IMR-90 (cell line): Measurements from ENCODE around the gene FNDC3B. TPM values are rescaled to one million over a fixed set of nuclear protein-coding genes. Genes with fewer than 3 reads are reported as not detected.

Experiments used
- ATAC-seq: fragments of 200-7000 bp; cut with Tn5 transposase; 2 replicates; pipeline ENCODE4 v1.9.1; 2020; ENCODE audit warnings: low read depth, mild to moderate bottlenecking, moderate library complexity
- BruUV-seq: library from RNA; stranded (reverse); fragments of 400-500 nt; replicated peaks from 2 replicates; lab custom pipeline; 2021; lab: Mats Ljungman, UMichigan
- CTCF ChIA-PET: fragments of 300-600 bp; formaldehyde crosslinking; extraction: SDS; loops from one replicate; lab custom pipeline; 2021; ENCODE audit warnings: antibody characterized with exemption; lab: Yijun Ruan, JAX
- POLR2A ChIA-PET: fragments of 300-600 bp; sonication (Branson Sonifier 250); formaldehyde crosslinking; loops from one replicate; lab custom pipeline; 2022; ENCODE audit warnings: antibody characterized with exemption; ENCODE audit not compliant: unreplicated experiment; lab: Charles Lee
- DNase-seq: peaks from one replicate; pipeline ENCODE4 v3.0.0; 2013
- H2AFZ ChIP-seq: replicated peaks from 2 replicates; pipeline ENCODE3; 2013; ENCODE audit warnings: low read length, mild to moderate bottlenecking; ENCODE audit not compliant: poor library complexity
- H2AK5ac ChIP-seq: 2 replicates; pipeline ENCODE4 v1.6.1; 2013; ENCODE audit warnings: low read depth, low read length, inconsistent platforms
- H2AK9ac ChIP-seq: replicated peaks from 2 replicates; pipeline ENCODE3; 2013; ENCODE audit warnings: mild to moderate bottlenecking, low read depth, low read length, moderate library complexity; ENCODE audit not compliant: poor library complexity
- H2BK120ac ChIP-seq: 2 replicates; pipeline ENCODE4 v1.6.1; 2013; ENCODE audit warnings: low read depth, low read length, inconsistent platforms
- H2BK15ac ChIP-seq: 3 replicates; pipeline ENCODE4 v1.6.1; 2013; ENCODE audit warnings: low read depth, low read length, inconsistent platforms
- H2BK20ac ChIP-seq: 2 replicates; pipeline ENCODE4 v1.6.1; 2013; ENCODE audit warnings: low read depth, mild to moderate bottlenecking, inconsistent platforms, low read length, moderate library complexity
- H2BK5ac ChIP-seq: 2 replicates; pipeline ENCODE4 v1.6.1; 2013; ENCODE audit warnings: mild to moderate bottlenecking, low read depth, low read length, inconsistent platforms; ENCODE audit not compliant: poor library complexity, severe bottlenecking
- H3K14ac ChIP-seq: replicated peaks from 2 replicates; pipeline ENCODE4 v1.6.1; 2013; ENCODE audit warnings: low read depth, low read length, inconsistent platforms
- H3K18ac ChIP-seq: 2 replicates; pipeline ENCODE4 v1.6.1; 2013; ENCODE audit warnings: low read depth, low read length, control low read depth
- H3K23ac ChIP-seq: 2 replicates; pipeline ENCODE4 v1.6.1; 2013; ENCODE audit warnings: low read depth, low read length, inconsistent platforms
- H3K27ac ChIP-seq: 2 replicates; pipeline ENCODE4 v1.5.1; 2013; ENCODE audit warnings: mild to moderate bottlenecking, control low read depth, low read length; ENCODE audit not compliant: insufficient read depth
- H3K27me3 ChIP-seq: 2 replicates; pipeline ENCODE4 v1.6.1; 2013; ENCODE audit warnings: low read length; ENCODE audit not compliant: control insufficient read depth, insufficient read depth
- H3K36me3 ChIP-seq: 2 replicates; pipeline ENCODE4 v1.6.1; 2013; ENCODE audit warnings: low read length, mixed read lengths; ENCODE audit not compliant: control insufficient read depth, insufficient read depth
- H3K4ac ChIP-seq: 2 replicates; pipeline ENCODE4 v1.6.1; 2013; ENCODE audit warnings: low read depth, low read length, inconsistent platforms
- H3K4me1 ChIP-seq: 2 replicates; pipeline ENCODE4 v1.6.1; 2013; ENCODE audit warnings: low read length, mixed read lengths; ENCODE audit not compliant: control insufficient read depth, insufficient read depth
- H3K4me2 ChIP-seq: 2 replicates; pipeline ENCODE4 v1.6.1; 2013; ENCODE audit warnings: low read depth, mild to moderate bottlenecking, control low read depth, low read length, moderate library complexity
- H3K4me3 ChIP-seq: 2 replicates; pipeline ENCODE4 v1.5.1; 2013; ENCODE audit warnings: low read depth, mild to moderate bottlenecking, control low read depth, low read length, moderate library complexity; ENCODE audit not compliant: insufficient read depth
- H3K56ac ChIP-seq: 2 replicates; pipeline ENCODE4 v1.6.1; 2013; ENCODE audit warnings: low read length, inconsistent platforms; ENCODE audit not compliant: insufficient read depth; ENCODE audit errors: extremely low read depth
- H3K79me1 ChIP-seq, 2 experiments: 2 replicates each; pipeline ENCODE4 v1.6.1; 2013; ENCODE audit warnings: low read length in 2 of 2, inconsistent platforms in 1 of 2, low read depth in 1 of 2
- H3K9ac ChIP-seq: 2 replicates; pipeline ENCODE4 v1.6.1; 2013; ENCODE audit warnings: low read depth, low read length, control low read depth
- H3K9me1 ChIP-seq: 2 replicates; pipeline ENCODE4 v1.6.1; 2013; ENCODE audit warnings: low read length, inconsistent platforms; ENCODE audit not compliant: insufficient read depth
- H3K9me3 ChIP-seq: 2 replicates; pipeline ENCODE4 v1.6.1; 2013; ENCODE audit warnings: low read length; ENCODE audit not compliant: control insufficient read depth, insufficient read depth
- H4K20me1 ChIP-seq: 2 replicates; pipeline ENCODE4 v1.6.1; 2013; ENCODE audit warnings: low read length, inconsistent platforms; ENCODE audit not compliant: insufficient read depth
- H4K5ac ChIP-seq: 2 replicates; pipeline ENCODE4 v1.6.1; 2013; ENCODE audit warnings: mild to moderate bottlenecking, low read depth, low read length, control low read depth
- H4K8ac ChIP-seq, 2 experiments: 2 replicates each; pipeline ENCODE4 v1.6.1; 2013; ENCODE audit warnings: low read depth in 2 of 2, low read length in 2 of 2, control low read depth in 1 of 2, inconsistent platforms in 1 of 2
- H4K91ac ChIP-seq: 2 replicates; pipeline ENCODE4 v1.6.1; 2013; ENCODE audit warnings: low read depth, low read length, inconsistent platforms; ENCODE audit not compliant: insufficient read depth
- BHLHE40 ChIP-seq: fragments of 150-350 bp; IDR thresholded peaks from 2 replicates; pipeline ENCODE4 v1.6.1; 2016; ENCODE audit warnings: mild to moderate bottlenecking, low read depth, low read length
- CEBPB ChIP-seq: IDR thresholded peaks from 2 replicates; pipeline ENCODE4 v1.6.1; 2012; ENCODE audit warnings: low read depth, low read length, improper control_type of control experiment
- CHD1 ChIP-seq: IDR thresholded peaks from 2 replicates; pipeline ENCODE4 v1.6.1; 2012; ENCODE audit warnings: low read depth, low read length, improper control_type of control experiment
- FOS ChIP-seq: fragments of 150-350 bp; IDR thresholded peaks from 2 replicates; pipeline ENCODE4 v1.6.1; 2016; ENCODE audit warnings: low read depth, low read length
- MAFK ChIP-seq: IDR thresholded peaks from 2 replicates; pipeline ENCODE4 v1.6.1; 2012; ENCODE audit warnings: low read depth, low read length, improper control_type of control experiment
- MAZ ChIP-seq: IDR thresholded peaks from 2 replicates; pipeline ENCODE4 v1.6.1; 2012; ENCODE audit warnings: low read depth, mild to moderate bottlenecking, low read length, improper control_type of control experiment, moderate library complexity, borderline replicate concordance
- MXI1 ChIP-seq: IDR thresholded peaks from 2 replicates; pipeline ENCODE4 v1.6.1; 2012; ENCODE audit warnings: low read depth, mild to moderate bottlenecking, low read length, moderate library complexity, borderline replicate concordance
- NFE2L2 ChIP-seq: fragments of 150-350 bp; IDR thresholded peaks from 2 replicates; pipeline ENCODE4 v1.6.1; 2016; ENCODE audit warnings: low read depth, mild to moderate bottlenecking, low read length
- POLR2A ChIP-seq: IDR thresholded peaks from 2 replicates; pipeline ENCODE4 v1.6.1; 2012; ENCODE audit warnings: mild to moderate bottlenecking, low read depth, low read length
- RAD21 ChIP-seq: IDR thresholded peaks from 2 replicates; pipeline ENCODE4 v1.6.1; 2012; ENCODE audit warnings: low read length, improper control_type of control experiment
- RCOR1 ChIP-seq: IDR thresholded peaks from 2 replicates; pipeline ENCODE4 v1.6.1; 2012; ENCODE audit warnings: mild to moderate bottlenecking, low read length, improper control_type of control experiment; ENCODE audit not compliant: insufficient replicate concordance
- RFX5 ChIP-seq: IDR thresholded peaks from 2 replicates; pipeline ENCODE4 v1.8.0; 2012; ENCODE audit warnings: low read depth, mild to moderate bottlenecking, low read length, moderate library complexity
- WGBS, 2 experiments: methylation state at CpG; one replicate each; pipeline versions ENCODE4 v1.1.5 to v1.1.7; 2013; ENCODE audit warnings: missing lambda C conversion rate in 2 of 2; ENCODE audit not compliant: insufficient read length in 1 of 2; ENCODE audit errors: extremely low coverage in 2 of 2; 5-methylcytosine and 5-hydroxymethylcytosine counted together
- dilution Hi-C: fragments of 300-500 bp; cut with HindIII; formaldehyde crosslinking; loops from one replicate; pipeline ENCODE4 v1.14.3; 2018; ENCODE audit warnings: low sequenced_read_pairs; ENCODE audit not compliant: unreplicated experiment
- in situ Hi-C: fragments of 300-500 bp; cut with MboI; formaldehyde crosslinking; loops from 3 replicates; pipeline ENCODE4 v1.14.3; 2019; ENCODE audit warnings: low sequenced_read_pairs, inconsistent platforms, mixed read lengths
- intact Hi-C: fragments of 100-400 bp; cut with micrococcal nuclease; formaldehyde crosslinking; loops from 2 replicates; pipeline ENCODE4 v1.10.0; 2022
- polyA plus RNA-seq, 3 experiments: library from polyadenylated mRNA; depleted of rRNA; stranded (reverse); fragments of >200 nt; gene quantifications; 2 replicates each; pipeline ENCODE4 v1.2.3, GENCODE V29; 2012; ENCODE audit warnings: low replicate concordance in 1 of 3
- total RNA-seq: library from RNA; depleted of rRNA; stranded (reverse); fragments of >200 nt; gene quantifications from 2 replicates; pipeline ENCODE4 v1.2.3, GENCODE V29; 2012
- TF ChIP-seq, protein P1 (sequence below): fragments of 150-350 bp; IDR thresholded peaks from 2 replicates; pipeline ENCODE4 v1.6.1; 2016; ENCODE audit warnings: low read depth, mild to moderate bottlenecking, low read length, moderate library complexity, borderline replicate concordance
- TF ChIP-seq, protein P2 (sequence below): conservative IDR thresholded peaks from 2 replicates; pipeline ENCODE4 v1.5.1; 2012; ENCODE audit warnings: mild to moderate bottlenecking, low read depth, low read length, improper control_type of control experiment
- TF ChIP-seq, protein P3 (sequence below): fragments of 150-350 bp; IDR thresholded peaks from 2 replicates; pipeline ENCODE4 v1.6.1; 2017; ENCODE audit warnings: mild to moderate bottlenecking, antibody characterized with exemption, low read length, low read depth

FNDC3B gene
- total and polyA plus RNA-seq, 2 of the 4 experiments (the other 2 are of a cell fraction), result 23.9 to 150 TPM

DNA sequence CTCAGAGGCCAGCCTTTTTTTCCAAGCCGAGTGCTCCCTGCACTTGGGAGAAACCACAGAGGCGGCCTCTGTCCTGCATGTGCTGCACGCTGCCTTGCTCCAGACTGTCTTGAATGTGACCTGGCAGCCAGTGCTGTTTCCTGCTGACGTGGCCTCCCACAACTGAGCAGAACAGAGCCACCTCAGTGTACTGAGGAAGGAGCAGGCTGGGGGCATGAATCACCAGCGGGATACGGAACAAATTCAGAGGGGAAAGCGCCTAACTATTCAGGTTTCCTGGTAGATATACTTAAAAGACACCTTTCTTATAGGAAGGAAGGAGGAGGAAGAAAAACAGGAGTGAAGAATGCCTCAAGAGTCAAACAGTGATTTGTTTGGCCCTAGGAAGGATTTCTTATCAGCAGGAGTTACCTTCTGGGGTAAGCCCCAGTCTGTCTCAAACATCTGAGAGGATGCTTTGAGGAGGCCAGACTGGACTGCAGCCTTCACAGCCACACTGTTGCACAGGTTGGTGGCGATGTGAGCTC is 114.0 kb downstream of the FNDC3B start:
- H2BK120ac ChIP-seq, result peak overlapping the region; percentile 80
- peak overlapping the region; percentile 83 for H2BK20ac ChIP-seq
- ATAC-seq (peak; percentile 97), DNase-seq (peak; percentile 99)
- ChIA-PET CTCF (no interaction called here), POLR2A (no interaction called here)
- H2BK15ac ChIP-seq, result peak overlapping the region; percentile 64; the same call in 1 of the 3 replicates
- peaks cover 22% of the 10 kb centered on the region for H3K9me1 ChIP-seq
- dilution Hi-C loops, result no loop called here
- peak overlapping the region; percentile 76 for H3K56ac ChIP-seq
- H3K36me3 ChIP-seq, result 0 out of 2 replicates have a peak, but pooled peaks cover 1% of the 10 kb centered on the region
- peaks cover 68% of the 10 kb centered on the region for H4K20me1 ChIP-seq
- H3K9ac ChIP-seq, result peak overlapping the region; percentile 32
- peak overlapping the region; percentile 75 for H3K27ac ChIP-seq
- peak overlapping the region; percentile 74 for H3K4me2 ChIP-seq
- H4K91ac ChIP-seq, result peak overlapping the region; percentile 54
- BruUV-seq, result no TSS peak
- H3K79me1 ChIP-seq, result peaks cover 32 to 74% of the 10 kb centered on the region in 2 experiments
- peak overlapping the region; percentile 66 for H2AK5ac ChIP-seq
- no peaks in the 10 kb centered on the region for H3K9me3 ChIP-seq
- H2AK9ac ChIP-seq, result peak overlapping the region; percentile 18
- H3K4me1 ChIP-seq, result peaks cover 22% of the 10 kb centered on the region
- peak overlapping the region; percentile 33 to 53 for H4K8ac ChIP-seq
- H2AFZ ChIP-seq, result peak overlapping the region; percentile 25
- peak overlapping the region; percentile 47 for H4K5ac ChIP-seq
- H3K18ac ChIP-seq, result peak overlapping the region; percentile 58
- H3K4me3 ChIP-seq, result no peak overlapping the region
- H3K27me3 ChIP-seq, result no peaks in the 10 kb centered on the region
- H3K4ac ChIP-seq, result peak overlapping the region; percentile 87
- peak overlapping the region; percentile 87 for H3K23ac ChIP-seq
- no peak for TF ChIP-seq RFX5
- peak; percentile 39; the same call in 1 of the 2 replicates for TF ChIP-seq RAD21
- TF ChIP-seq, protein P1, sequence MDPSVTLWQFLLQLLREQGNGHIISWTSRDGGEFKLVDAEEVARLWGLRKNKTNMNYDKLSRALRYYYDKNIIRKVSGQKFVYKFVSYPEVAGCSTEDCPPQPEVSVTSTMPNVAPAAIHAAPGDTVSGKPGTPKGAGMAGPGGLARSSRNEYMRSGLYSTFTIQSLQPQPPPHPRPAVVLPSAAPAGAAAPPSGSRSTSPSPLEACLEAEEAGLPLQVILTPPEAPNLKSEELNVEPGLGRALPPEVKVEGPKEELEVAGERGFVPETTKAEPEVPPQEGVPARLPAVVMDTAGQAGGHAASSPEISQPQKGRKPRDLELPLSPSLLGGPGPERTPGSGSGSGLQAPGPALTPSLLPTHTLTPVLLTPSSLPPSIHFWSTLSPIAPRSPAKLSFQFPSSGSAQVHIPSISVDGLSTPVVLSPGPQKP, result no peak
- peak; percentile 80 for TF ChIP-seq MAFK
- no peak for TF ChIP-seq CHD1
- TF ChIP-seq BHLHE40, result peak; percentile 93
- TF ChIP-seq CEBPB, result 0 out of 2 replicates have a peak, but pooled peaks have one; percentile 36
- TF ChIP-seq, protein P2, sequence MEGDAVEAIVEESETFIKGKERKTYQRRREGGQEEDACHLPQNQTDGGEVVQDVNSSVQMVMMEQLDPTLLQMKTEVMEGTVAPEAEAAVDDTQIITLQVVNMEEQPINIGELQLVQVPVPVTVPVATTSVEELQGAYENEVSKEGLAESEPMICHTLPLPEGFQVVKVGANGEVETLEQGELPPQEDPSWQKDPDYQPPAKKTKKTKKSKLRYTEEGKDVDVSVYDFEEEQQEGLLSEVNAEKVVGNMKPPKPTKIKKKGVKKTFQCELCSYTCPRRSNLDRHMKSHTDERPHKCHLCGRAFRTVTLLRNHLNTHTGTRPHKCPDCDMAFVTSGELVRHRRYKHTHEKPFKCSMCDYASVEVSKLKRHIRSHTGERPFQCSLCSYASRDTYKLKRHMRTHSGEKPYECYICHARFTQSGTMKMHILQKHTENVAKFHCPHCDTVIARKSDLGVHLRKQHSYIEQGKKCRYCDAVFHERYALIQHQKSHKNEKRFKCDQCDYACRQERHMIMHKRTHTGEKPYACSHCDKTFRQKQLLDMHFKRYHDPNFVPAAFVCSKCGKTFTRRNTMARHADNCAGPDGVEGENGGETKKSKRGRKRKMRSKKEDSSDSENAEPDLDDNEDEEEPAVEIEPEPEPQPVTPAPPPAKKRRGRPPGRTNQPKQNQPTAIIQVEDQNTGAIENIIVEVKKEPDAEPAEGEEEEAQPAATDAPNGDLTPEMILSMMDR, result no peak
- peak; percentile 93; the same call in 1 of the 2 replicates for TF ChIP-seq MXI1
- peak; percentile 68; the same call in 1 of the 2 replicates for TF ChIP-seq MAZ
- no peak for TF ChIP-seq RCOR1
- peak; percentile 45; the same call in 1 of the 2 replicates for TF ChIP-seq NFE2L2
- TF ChIP-seq FOS, result peak; percentile 83
- TF ChIP-seq, protein P3, sequence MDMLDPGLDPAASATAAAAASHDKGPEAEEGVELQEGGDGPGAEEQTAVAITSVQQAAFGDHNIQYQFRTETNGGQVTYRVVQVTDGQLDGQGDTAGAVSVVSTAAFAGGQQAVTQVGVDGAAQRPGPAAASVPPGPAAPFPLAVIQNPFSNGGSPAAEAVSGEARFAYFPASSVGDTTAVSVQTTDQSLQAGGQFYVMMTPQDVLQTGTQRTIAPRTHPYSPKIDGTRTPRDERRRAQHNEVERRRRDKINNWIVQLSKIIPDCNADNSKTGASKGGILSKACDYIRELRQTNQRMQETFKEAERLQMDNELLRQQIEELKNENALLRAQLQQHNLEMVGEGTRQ, result peak; percentile 27; the same call in 1 of the 2 replicates
- TF ChIP-seq POLR2A, result peak; percentile 80
- intact Hi-C loops, result no loop called here
- H2BK5ac ChIP-seq, result peak overlapping the region; percentile 79
- H3K14ac ChIP-seq, result peak overlapping the region; percentile 85
- in situ Hi-C loops, result no loop called here
- no CpG with 5 or more reads among the region's 8 CpGs for WGBS, 2 experiments
